HG02798 (cell line): Measurements from ENCODE around the gene NHP2.
"Not testable (repeated sequence)": the region's sequence is repeated elsewhere in the genome, so short reads cannot be mapped to it uniquely, and the experiment has no call there.

Experiments
- ATAC-seq: cut with Tn5 transposase; IDR thresholded peaks from one replicate; pipeline ENCODE4 v1.9.1; 2021; ENCODE audit warnings: mild to moderate bottlenecking; ENCODE audit not compliant: unreplicated experiment, poor library complexity

The NHP2 gene

GRCh38 chr5:178153530-178154340 lies at the start of gene NHP2:
TSS of gene NHP2 (minus strand) at chr5:178153885. CDS start at chr5:178153817, 68 bp downstream.
- ATAC-seq: peak; percentile 99

- ATAC-seq: no peak
Measured at GRCh38 chr5:178202541-178202940, 48.9 kb upstream of the NHP2 start.

- ATAC-seq: no peak
Measured at GRCh38 chr5:178201927-178202235, 48.2 kb upstream of the NHP2 start.

- ATAC-seq: no peak
Measured at GRCh38 chr5:178201221-178201926, 47.7 kb upstream of the NHP2 start.

GRCh38 chr5:178199581-178200434 lies 46.1 kb upstream of the NHP2 start:
- ATAC-seq: no peak

- ATAC-seq: no peak
Measured at GRCh38 chr5:178198706-178199105, 45.0 kb upstream of the NHP2 start.

GRCh38 chr5:178198151-178198550 lies 44.5 kb upstream of the NHP2 start:
- not testable (repeated sequence) for ATAC-seq

GRCh38 chr5:178196986-178197385 lies 43.3 kb upstream of the NHP2 start:
- ATAC-seq: no peak

GRCh38 chr5:178196281-178196812 lies 42.7 kb upstream of the NHP2 start:
- no peak for ATAC-seq

GRCh38 chr5:178194026-178194425 lies 40.3 kb upstream of the NHP2 start:
- ATAC-seq: no peak

GRCh38 chr5:178193251-178193809 lies 39.6 kb upstream of the NHP2 start:
- ATAC-seq: no peak

- ATAC-seq: no peak
Measured at GRCh38 chr5:178192787-178193186, 39.1 kb upstream of the NHP2 start.

- ATAC-seq: no peak
Measured at GRCh38 chr5:178192244-178192643, 38.6 kb upstream of the NHP2 start.

GRCh38 chr5:178191661-178192060 lies 38.0 kb upstream of the NHP2 start:
- no peak for ATAC-seq

GRCh38 chr5:178189433-178189832 lies 35.7 kb upstream of the NHP2 start:
- no peak for ATAC-seq

GRCh38 chr5:178187014-178187413 lies 33.3 kb upstream of the NHP2 start, which contains the start of gene GMCL2:
TSS of gene GMCL2 (minus strand) at chr5:178187371. CDS start at chr5:178187299, 72 bp downstream.
- no peak for ATAC-seq

- no peak for ATAC-seq
Measured at GRCh38 chr5:178186427-178186826, 32.7 kb upstream of the NHP2 start.

- no peak for ATAC-seq
Measured at GRCh38 chr5:178182158-178182876, 28.6 kb upstream of the NHP2 start.

GRCh38 chr5:178180141-178180863 lies 26.6 kb upstream of the NHP2 start:
- ATAC-seq: no peak
